Stimulated activated CD4-positive, alpha-beta T cell treated with anti-CD3 and anti-CD28 coated beads, Interleukin-12 subunit alpha, Interleukin-12 subunit beta, amount 100 ng/mL, for 24 hours (primary cell): ENCODE data around the gene MRPL19.
"Not testable (repeated sequence)": the region's sequence is repeated elsewhere in the genome, so short reads cannot be mapped to it uniquely, and the experiment has no call there.

Experiments
- DNase-seq, 2 experiments: peaks; one replicate each; pipeline ENCODE4 v3.0.0-alpha.2; 2020; ENCODE audit warnings: low read depth in 2 of 2

The MRPL19 gene

DNA sequence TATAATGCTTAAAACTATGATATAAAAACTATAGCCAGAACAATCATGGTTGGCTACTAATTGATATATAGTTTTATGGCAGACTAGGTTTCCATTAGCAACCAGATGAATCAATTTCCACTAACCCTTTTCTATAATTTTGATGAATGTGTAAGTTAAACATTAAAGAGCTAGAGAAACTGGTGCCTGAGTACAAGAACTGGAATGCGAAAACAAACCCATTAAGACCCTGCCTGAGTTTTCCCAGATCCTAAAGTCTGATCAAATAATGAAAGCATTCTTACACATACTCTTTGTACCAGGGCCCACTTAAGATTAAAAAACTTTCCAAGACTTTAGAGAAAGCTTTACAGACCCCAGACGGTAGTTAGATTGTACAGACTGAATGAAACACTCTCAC, 21.3 kb downstream of the MRPL19 start:
- no peak for DNase-seq

DNA sequence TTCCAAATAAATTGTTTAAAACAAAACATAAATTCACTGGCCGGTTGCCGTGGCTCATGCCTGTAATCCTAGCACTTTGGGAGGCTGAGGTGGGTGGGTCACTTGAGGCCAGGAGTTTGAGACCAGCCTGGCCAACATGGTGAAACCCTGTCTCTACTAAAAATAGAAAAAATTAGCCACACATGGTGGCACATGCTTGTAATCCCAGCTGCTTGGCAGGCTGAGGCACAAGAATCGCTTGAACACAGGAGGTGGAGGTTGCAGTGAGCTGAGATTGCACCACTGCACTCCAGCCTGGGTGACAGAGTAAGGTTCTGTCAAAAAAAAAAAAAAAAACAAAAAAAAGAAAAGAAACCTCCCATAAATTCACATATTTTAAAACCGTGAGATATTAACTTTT, 28.8 kb downstream of the MRPL19 start:
- DNase-seq = not testable (repeated sequence)

DNA sequence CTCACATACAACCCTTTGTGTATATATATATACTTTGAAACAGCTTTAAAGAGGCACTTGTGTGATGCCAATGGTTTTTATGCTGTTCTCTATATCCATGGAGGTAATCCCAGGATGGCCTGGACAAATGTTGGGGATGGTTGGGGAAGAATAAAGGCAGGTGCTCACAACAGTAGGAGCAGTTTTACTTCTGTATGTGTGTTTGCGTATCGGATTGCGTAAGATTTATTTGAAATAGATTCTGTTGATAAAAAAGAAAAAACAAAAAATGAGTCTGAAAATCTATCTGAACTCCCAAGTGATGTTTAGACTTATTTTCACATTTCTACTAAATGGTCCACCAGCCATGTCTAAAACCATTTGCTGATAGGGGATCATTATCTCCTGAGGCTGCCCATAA, 29.3 kb downstream of the MRPL19 start:
- no peak for DNase-seq

DNA sequence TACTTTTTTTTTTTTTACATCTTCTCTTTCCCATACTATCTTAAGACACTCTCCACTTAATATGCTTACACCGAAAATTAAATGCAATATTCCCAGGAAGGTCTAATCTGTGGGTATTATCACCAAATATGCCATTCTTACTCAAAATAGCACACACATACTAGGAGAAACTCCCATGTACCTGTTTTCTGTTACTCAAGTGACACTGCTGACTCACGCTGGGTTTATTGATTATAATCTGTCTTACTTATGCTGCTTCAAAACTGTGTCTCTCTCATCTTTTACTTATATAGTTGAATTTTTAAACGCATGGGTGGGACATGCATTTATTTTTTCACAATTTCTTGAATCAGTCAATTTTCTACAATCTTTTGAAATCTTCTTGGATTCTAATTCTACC, 29.9 kb downstream of the MRPL19 start:
- no peak for DNase-seq

DNA sequence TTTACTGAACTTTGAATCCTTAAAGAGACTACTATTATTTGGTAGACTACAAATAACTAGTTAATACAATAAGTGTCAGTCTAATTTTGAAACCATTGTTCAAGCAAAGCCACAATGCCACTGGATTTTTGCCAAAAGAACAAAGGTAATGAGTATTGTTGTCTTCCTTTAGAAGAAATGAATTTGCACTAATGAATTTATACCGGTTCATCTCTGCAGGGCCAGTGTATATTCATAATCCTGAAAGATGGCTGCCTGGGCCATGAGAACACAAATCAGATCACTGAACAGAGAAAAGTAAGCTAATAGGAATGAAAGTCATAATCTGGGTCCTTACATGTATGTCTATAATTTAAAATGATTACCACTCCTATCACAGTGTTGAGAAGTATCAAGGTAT, 33.0 kb downstream of the MRPL19 start:
- no peak for DNase-seq

DNA sequence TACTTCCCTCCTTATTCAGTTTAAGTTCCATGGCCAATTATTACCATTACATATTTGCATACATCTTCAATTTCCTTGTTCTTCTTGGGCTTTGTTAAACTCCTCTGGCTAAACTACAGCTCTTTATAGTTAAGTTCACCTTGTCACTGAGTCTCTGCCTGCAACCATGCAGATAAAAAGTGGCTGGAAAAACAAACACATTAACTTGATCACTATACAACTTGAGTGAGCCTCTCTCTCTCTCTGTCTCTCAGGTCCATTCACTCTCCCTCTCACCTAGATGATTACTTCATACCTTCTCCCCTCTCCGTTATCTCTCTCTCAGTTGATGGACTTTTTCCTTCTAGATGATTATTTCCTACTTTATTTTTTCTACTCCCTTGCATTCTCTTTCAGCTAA, 33.8 kb downstream of the MRPL19 start:
- DNase-seq = no peak

DNA sequence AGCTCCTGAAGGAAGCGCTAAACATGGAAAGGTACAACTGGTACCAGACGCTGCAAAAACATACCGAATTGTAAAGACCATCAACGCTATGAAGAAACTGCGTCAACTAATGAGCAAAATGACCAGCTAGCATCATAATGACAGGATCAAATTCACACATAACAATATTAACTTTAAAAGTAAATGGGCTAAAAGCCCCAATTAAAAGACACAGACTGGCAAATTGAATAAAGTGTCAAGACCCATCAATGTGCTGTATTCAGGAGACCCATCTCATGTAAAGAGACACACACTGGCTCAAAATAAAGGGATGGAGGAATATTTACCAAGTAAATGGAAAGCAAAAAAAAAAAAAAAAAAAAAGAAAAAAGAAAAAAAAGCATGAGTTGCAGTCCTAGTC, 36.8 kb downstream of the MRPL19 start:
- not testable (repeated sequence) for DNase-seq

DNA sequence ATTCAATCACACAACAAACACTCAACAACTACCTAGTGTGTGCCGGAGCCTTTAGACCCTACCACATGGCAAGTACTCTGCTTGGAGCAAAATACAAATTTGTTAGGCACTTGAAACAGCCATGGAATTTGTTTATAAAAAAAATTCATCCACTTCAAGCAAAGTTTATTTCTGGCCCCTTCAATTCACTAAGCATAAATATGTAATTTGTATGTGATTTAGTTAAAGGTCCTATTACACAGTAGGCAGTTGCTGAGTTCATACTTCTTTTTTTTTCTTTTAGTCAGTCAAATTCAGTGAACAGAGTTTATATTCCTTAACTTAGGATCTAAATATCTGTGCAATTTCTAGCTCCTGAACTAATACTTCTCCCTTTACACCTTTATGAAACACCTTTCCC, 41.6 kb downstream of the MRPL19 start:
- no peak for DNase-seq

DNA sequence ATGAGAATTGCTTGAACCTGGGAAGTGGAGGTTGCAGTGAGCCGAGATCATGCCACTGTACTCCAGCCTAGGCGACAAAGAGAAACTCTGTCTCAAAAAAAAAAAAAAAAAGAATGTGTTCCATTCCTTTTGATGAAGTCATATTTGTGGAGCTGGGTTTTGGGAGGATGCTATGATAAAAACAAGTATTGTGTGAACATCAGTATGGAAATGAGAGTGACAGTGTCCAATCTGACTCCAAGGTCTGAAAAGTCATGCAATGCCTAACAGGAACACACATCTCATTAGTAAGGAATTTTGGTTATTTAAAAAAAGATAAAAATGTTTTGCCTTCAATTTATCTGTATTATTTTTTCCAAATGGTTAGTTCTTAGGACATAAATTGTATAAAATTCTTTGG, 52.3 kb downstream of the MRPL19 start:
- no peak for DNase-seq

DNA sequence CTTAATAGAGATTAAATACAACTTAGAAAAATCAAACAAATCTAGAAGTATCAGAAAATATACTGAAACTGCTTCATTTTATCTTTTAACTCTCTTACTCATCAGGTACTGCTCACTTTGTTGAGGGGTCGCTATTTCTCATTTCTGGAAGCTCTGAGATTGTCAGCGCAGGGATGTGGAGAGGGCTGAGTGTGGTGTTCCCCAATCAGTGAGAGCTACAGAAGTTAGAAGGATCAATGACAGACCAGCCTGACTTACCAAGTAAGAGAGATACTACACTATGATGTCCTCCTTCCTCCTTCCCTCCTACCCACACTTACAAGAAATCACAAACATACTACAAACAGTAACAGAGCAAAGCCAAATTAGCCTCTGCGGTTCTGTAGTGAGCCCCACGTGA, 56.0 kb downstream of the MRPL19 start:
- DNase-seq = no peak

DNA sequence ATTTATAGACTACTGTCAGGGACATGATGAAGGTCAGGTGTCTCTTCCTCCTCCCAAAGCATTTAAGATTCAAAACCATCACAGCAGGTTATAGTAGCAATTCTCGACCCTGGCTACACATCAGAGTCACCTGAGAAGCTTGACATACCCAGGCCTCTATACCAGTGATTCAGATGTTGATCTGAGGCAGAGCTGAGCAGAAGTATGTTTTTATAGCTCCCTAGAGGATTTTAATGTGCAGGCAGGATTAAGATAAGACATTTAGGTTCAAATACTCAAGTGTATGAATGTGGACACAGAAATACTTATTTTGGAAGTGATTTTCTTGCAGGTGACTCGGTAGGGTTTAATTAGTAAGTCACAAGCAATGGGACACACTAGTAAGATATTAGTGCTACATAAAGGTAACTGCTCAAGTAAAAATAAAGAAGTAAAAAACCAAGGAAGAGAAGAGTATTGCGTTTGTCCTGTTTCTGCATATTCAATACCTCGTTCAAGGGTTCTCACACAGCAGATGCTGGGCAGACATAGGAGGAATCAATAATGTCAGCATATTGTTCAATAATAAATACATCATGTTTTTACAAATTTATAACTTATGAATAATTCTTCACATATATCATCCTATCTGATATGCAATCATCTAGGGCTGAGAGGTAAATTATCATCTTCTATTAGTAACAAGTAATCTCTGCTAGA, 57.2 kb downstream of the MRPL19 start:
- no peak for DNase-seq

DNA sequence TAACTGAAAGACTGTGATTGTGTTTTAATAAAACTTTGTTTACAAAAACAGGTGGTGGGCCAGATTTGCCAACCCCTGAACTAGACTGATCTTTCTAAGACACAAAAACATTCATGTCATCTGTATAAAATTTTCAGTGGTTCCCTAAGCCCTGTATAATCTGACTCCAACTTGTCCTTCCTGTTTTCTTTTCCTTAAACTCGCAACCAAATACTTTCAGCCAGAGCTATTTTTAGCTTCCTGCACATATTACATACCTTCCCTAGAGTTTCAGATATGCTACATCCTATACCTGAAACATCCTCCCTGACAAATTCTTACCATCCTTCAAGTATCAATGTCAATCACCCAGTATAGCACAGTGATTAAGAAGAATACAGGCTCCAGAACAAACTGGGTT, 59.3 kb downstream of the MRPL19 start:
- no peak for DNase-seq

DNA sequence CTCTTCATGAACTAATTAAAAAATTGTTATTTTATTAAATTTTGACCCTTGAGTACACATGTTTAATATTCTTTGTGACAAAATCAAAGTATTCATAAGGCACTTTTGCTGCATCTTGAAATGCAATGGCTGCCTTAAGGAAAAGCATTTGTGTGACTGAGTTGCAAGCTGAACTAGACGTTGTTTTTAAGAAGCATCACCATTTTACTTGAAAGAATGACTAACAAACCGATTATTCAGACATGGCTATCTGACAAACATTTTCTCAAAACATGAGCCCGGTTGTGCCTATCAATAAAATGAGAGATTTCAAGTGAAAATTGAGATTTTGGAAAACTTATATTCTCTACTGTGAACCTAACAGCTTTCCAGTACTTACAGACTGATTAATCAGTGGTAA, 61.3 kb downstream of the MRPL19 start:
- no peak for DNase-seq

DNA sequence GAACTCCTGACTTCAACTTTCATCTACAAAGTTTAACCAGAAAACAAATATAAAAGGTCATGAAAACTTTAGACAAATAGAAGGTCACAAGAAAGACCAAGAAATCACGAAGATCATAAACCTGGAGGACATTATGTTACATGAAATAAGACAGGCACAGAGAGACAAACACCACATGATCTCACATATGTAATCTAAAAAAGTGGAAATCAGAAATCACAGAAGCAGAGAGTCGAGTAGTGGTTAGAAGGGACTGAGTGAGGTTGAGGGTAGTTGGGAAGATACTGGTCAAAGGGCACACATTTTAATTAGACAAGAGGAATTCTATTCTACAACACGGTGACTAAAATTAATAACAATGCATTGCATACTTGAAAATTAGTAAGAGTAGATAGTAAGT, 62.7 kb downstream of the MRPL19 start:
- DNase-seq = no peak

DNA sequence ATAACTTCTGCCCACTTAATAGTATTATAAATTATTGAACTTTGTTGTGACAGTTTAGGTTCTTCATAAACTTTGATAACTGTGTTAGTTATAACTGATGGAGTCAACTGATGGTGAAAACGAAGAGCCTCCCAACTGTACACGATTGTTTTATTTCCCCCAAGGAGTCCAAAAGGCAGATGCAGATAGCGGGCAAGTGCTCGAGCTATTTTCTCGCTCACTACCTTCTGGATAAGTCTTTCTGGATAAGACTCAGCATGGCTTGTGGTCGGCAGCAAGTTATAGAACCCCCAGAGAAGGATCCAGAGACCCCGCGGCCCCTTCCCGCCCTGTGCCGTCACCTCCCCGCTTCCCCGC, 63.6 kb downstream of the MRPL19 start:
- DNase-seq = no peak

DNA sequence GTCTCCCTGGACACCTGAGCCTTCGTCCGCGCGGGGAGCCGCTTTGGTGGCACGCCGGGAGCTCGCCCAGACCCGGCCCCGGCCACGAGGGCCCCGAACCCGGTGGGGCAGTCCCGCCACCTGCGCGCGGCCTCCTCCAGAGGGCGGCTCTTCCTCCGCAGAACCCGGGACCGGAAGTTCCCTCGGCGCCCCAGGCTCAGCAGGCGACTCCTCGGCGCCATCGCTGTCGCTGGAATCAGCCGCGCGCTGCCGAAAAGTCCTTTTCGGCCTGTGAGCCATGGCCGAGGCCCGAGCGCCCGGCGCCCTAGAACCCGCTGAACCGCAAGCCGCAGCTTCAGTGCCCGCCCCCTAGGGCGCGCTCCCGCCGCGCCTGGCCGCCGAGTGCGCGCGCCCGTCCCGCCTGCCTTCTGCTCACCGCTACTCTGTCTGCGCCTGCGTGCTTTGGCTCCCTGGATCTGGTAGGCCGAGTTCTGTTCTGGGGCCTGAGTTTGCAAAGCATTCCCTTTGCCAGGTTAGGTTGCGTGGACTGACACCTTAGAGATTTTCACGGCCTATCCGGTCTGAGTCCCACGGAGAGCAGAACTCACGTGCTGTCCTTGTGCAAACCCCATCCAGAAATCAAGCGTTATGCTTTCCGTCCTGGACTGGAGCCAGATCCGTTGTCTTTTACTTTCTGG, 64.1 kb downstream of the MRPL19 start, which contains the start of gene GCFC2:
Gene GCFC2, minus strand, starts transcription at position 339 of the 677 bp plus-strand sequence. Its CDS starts 60 bp downstream, at position 279.
- DNase-seq = peak; percentile 73 to 79

DNA sequence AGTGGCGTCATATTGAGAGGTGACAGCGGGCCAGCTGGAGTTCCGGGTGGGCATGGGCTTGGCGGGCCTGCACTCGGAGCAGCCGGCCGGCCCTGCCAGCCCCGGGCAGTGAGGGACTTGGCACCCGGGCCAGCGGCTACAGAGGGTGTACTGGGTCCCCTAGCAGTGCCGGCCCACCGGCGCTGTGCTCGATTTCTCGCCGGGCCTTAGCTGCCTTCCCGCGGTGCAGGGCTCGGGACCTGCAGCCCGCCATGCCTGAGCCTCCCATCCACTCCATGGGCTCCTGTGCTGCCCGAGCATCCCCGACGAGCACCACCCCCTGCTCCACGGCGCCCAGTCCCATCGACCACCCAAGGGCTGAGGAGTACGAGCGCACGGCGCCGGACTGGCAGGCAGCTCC, 65.0 kb downstream of the MRPL19 start:
- DNase-seq = not testable (repeated sequence)

DNA sequence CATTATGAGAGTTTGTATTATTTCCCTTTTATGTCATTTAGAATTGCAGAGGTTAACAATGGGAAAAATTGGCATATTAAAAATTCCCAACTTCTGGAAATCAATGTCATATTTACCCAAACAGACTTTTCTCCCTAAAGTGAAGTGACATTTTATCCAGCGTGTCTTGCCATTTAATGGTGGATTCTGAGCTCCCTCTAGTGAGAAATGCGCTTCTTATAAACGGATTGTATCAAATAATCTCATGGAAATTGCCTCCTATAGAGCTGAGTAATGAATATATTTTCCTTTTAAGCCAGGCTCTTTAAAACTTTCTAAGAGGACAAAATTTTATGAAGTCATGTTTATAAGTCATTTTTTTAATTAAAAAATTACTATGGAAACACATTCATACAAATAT, 69.8 kb downstream of the MRPL19 start:
- DNase-seq = no peak

DNA sequence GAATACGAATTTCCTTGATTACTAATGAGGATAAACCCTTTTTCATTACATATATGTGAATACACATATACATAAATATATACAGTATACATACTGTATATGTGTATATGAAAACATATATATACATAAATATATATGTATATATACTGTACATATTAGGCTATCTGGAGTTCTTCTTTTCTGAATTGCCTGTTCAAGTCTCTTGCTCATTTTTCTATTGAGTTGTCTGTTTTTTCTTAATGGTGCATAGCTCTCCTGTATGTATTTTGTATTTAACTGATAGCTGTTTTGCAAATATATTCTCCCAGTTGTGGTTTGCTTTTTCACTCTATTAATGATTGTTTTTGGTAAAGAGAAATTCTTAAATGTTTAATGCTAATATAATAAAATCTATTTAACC, 73.0 kb downstream of the MRPL19 start:
- no peak for DNase-seq

DNA sequence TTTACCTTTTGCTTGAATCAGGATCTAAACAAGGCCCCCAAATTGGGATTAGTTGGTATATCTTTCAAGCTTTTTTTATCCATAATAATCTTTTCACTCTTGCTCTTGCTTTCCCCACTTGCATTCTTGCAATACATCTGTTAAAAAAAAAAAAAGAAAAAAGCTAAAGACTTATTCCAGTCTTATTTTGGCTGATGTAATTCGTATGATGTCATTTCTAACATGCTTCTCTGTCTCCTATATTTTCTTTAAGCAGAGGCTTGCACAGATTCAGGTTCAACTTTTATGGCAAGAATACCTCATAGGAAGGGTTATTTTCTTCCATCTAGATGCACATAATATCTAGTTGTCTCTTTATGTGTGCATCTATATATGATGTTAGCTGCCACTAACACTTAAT, 73.9 kb downstream of the MRPL19 start:
- no peak for DNase-seq

DNA sequence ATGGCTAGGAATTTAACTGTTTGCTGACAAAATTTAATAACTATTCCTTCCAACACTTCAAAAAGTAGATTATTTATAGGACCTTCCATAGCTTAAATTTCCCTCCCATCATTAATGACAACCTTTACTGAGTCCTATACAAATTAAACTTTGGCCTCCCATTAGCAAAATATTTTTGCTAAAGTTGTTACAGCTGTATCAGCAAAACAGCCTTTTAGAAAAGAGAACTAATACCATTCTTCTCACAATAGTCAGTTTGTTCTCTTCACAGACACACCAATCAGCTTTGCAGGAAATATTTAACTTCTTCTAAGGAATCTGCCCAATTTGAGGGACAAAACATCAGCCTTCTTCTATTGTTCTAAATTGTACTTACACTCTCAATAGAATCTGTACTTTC, 76.1 kb downstream of the MRPL19 start:
- no peak for DNase-seq

DNA sequence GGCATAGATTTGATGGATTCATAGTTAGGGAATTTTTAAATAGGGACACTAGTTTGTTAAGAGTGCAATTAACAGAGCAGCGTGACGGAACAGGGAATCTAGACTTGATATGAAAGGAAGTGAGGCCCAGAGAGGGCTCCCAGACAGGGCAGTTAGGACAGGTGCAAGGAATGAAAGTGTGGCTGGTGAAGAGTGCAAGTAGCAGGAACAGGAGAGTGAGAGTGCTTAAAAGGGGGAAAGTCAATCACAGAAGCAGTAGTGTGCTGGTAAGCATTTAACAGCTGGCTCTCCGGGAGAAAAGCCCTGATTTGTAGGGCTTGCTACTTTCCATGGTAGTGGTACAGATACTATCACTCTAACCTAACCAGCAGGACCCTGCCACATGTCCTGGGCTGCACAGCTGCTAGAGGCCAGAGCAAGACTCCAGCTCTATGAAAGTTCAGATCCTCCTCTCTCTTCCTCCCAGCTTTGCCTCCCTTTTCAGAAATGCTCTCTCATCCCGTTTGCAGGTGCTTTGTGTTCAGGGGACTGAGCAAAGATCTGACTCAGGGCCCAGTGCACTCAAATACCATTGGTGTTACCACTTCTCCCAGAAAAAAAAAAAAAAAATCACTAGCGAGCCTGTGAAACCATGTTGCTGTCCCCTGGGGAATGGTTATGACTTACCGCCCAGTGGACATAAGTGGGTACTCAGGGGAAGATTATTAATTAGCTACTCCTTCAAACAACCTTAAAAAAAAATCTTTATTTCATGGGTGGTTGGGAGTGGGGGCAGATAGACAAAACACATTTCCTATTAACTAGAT, 82.2 kb downstream of the MRPL19 start:
- no peak for DNase-seq

DNA sequence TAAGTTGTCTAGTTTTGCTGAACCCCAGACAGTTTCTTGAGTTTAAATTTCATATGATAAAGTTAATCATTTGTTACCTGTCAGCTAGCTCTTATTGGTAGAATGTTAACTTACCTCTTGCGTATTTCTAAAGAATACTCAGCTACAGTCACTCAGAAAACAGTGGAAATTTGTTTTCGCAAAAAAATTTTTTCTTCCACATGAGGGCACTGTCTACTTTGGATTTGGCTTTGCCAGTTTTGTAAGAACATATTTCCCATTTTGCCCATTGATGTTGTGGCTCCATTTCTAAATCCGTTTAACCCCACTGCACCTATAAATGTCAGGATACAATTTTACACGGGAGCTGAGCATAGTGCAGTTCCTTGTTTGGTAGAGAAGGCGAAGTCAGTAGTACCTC, 83.3 kb downstream of the MRPL19 start:
- no peak for DNase-seq
